T1000 (cell line): ENCODE data around the gene RASL11B.

Source experiments
- DNase-seq: peaks from one replicate; lab custom pipeline; 2025; ENCODE audit warnings: mixed read lengths; lab: John Stamatoyannopoulos, UW

The RASL11B gene

GRCh38 chr4:52915730-52916300 is 53.7 kb downstream of the RASL11B start:
- no peak for DNase-seq
